Measurements from ENCODE around the gene DPY19L2.
"Not testable (repeated sequence)": the region's sequence is repeated elsewhere in the genome, so short reads cannot be mapped to it uniquely, and the experiment has no call there.

DNA sequence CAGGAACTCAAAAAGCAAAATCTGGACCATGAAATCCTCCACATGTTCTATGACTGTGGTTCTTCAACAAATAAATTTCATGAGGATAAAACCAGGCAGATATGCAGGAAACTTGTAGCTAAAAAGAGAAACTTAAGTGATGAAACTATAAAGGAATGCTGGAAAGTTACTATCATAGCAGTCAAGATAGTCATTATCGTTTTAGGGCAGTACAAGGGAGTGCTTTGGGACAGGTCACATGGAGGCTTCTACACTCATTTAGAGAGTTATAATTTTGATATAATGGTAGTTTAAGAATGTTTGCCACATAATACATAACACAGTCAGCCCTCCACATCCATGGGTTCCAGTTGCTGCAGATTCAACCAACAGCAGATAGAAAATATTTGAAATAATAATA is 52.7 kb downstream of the DPY19L2 start:
- TF ChIP-seq, protein P1, sequence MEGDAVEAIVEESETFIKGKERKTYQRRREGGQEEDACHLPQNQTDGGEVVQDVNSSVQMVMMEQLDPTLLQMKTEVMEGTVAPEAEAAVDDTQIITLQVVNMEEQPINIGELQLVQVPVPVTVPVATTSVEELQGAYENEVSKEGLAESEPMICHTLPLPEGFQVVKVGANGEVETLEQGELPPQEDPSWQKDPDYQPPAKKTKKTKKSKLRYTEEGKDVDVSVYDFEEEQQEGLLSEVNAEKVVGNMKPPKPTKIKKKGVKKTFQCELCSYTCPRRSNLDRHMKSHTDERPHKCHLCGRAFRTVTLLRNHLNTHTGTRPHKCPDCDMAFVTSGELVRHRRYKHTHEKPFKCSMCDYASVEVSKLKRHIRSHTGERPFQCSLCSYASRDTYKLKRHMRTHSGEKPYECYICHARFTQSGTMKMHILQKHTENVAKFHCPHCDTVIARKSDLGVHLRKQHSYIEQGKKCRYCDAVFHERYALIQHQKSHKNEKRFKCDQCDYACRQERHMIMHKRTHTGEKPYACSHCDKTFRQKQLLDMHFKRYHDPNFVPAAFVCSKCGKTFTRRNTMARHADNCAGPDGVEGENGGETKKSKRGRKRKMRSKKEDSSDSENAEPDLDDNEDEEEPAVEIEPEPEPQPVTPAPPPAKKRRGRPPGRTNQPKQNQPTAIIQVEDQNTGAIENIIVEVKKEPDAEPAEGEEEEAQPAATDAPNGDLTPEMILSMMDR (IDR thresholded peaks at IDR 0.05; ENCODE audit: insufficient read depth, low read depth, low read length), result not testable (repeated sequence)
- not testable (repeated sequence) for TF ChIP-seq EZH2 (IDR thresholded peaks at IDR 0.05; ENCODE audit: insufficient read depth, low read length)
